GM21390 (cell line): ENCODE results near the gene NFIA.

Source experiments
- ATAC-seq: cut with Tn5 transposase; IDR thresholded peaks from one replicate; pipeline ENCODE4 v1.9.1; 2021; ENCODE audit not compliant: unreplicated experiment

The NFIA gene

GRCh38 chr1:61082311-61083012, at the start of gene NFIA:
Gene NFIA, plus strand, starts transcription at chr1:61082561.
- ATAC-seq = no peak

- no peak for ATAC-seq
Measured at GRCh38 chr1:61035880-61036279, 46.5 kb upstream of the NFIA start.

- peak; percentile 23 for ATAC-seq
Measured at GRCh38 chr1:61042466-61043009, 39.8 kb upstream of the NFIA start.

- peak; percentile 84 for ATAC-seq
Measured at GRCh38 chr1:61043010-61043820, 39.1 kb upstream of the NFIA start.

- ATAC-seq = no peak
Measured at GRCh38 chr1:61046434-61046833, 35.9 kb upstream of the NFIA start.

GRCh38 chr1:61047061-61047460, 35.3 kb upstream of the NFIA start:
- ATAC-seq = no peak

- ATAC-seq = peak; percentile 81
Measured at GRCh38 chr1:61049850-61050540, 32.4 kb upstream of the NFIA start.

GRCh38 chr1:61050541-61051442, 31.6 kb upstream of the NFIA start:
- ATAC-seq = peak; percentile 14

- ATAC-seq = no peak
Measured at GRCh38 chr1:61051443-61051718, 31.0 kb upstream of the NFIA start.

GRCh38 chr1:61051719-61052394, 30.5 kb upstream of the NFIA start:
- no peak for ATAC-seq

GRCh38 chr1:61052395-61053225, 29.8 kb upstream of the NFIA start:
- no peak for ATAC-seq

GRCh38 chr1:61053226-61053711, 29.1 kb upstream of the NFIA start:
- ATAC-seq = no peak

- no peak for ATAC-seq
Measured at GRCh38 chr1:61053712-61054600, 28.4 kb upstream of the NFIA start.

- no peak for ATAC-seq
Measured at GRCh38 chr1:61054601-61054993, 27.8 kb upstream of the NFIA start.

- ATAC-seq = no peak
Measured at GRCh38 chr1:61055110-61055614, 27.2 kb upstream of the NFIA start.

- no peak for ATAC-seq
Measured at GRCh38 chr1:61056196-61056572, 26.2 kb upstream of the NFIA start.

- no peak for ATAC-seq
Measured at GRCh38 chr1:61056573-61057439, 25.6 kb upstream of the NFIA start.
